IMR-90 (cell line): ENCODE results near the gene KRCC1. TPM values are rescaled to one million over a fixed set of nuclear protein-coding genes. Genes with fewer than 3 reads are reported as not detected.

Source experiments
- ATAC-seq: fragments of 200-7000 bp; cut with Tn5 transposase; 2 replicates; pipeline ENCODE4 v1.9.1; 2020; ENCODE audit warnings: low read depth, mild to moderate bottlenecking, moderate library complexity
- BruUV-seq: library from RNA; stranded (reverse); fragments of 400-500 nt; replicated peaks from 2 replicates; lab custom pipeline; 2021; lab: Mats Ljungman, UMichigan
- CTCF ChIA-PET: fragments of 300-600 bp; formaldehyde crosslinking; extraction: SDS; loops from one replicate; lab custom pipeline; 2021; ENCODE audit warnings: antibody characterized with exemption; lab: Yijun Ruan, JAX
- POLR2A ChIA-PET: fragments of 300-600 bp; sonication (Branson Sonifier 250); formaldehyde crosslinking; loops from one replicate; lab custom pipeline; 2022; ENCODE audit warnings: antibody characterized with exemption; ENCODE audit not compliant: unreplicated experiment; lab: Charles Lee
- DNase-seq: peaks from one replicate; pipeline ENCODE4 v3.0.0; 2013
- H2AFZ ChIP-seq: replicated peaks from 2 replicates; pipeline ENCODE3; 2013; ENCODE audit warnings: low read length, mild to moderate bottlenecking; ENCODE audit not compliant: poor library complexity
- H2AK5ac ChIP-seq: 2 replicates; pipeline ENCODE4 v1.6.1; 2013; ENCODE audit warnings: low read depth, low read length, inconsistent platforms
- H2AK9ac ChIP-seq: replicated peaks from 2 replicates; pipeline ENCODE3; 2013; ENCODE audit warnings: mild to moderate bottlenecking, low read depth, low read length, moderate library complexity; ENCODE audit not compliant: poor library complexity
- H2BK120ac ChIP-seq: 2 replicates; pipeline ENCODE4 v1.6.1; 2013; ENCODE audit warnings: low read depth, low read length, inconsistent platforms
- H2BK15ac ChIP-seq: 3 replicates; pipeline ENCODE4 v1.6.1; 2013; ENCODE audit warnings: low read depth, low read length, inconsistent platforms
- H2BK20ac ChIP-seq: 2 replicates; pipeline ENCODE4 v1.6.1; 2013; ENCODE audit warnings: low read depth, mild to moderate bottlenecking, inconsistent platforms, low read length, moderate library complexity
- H2BK5ac ChIP-seq: 2 replicates; pipeline ENCODE4 v1.6.1; 2013; ENCODE audit warnings: mild to moderate bottlenecking, low read depth, low read length, inconsistent platforms; ENCODE audit not compliant: poor library complexity, severe bottlenecking
- H3K14ac ChIP-seq: replicated peaks from 2 replicates; pipeline ENCODE4 v1.6.1; 2013; ENCODE audit warnings: low read depth, low read length, inconsistent platforms
- H3K18ac ChIP-seq: 2 replicates; pipeline ENCODE4 v1.6.1; 2013; ENCODE audit warnings: low read depth, low read length, control low read depth
- H3K23ac ChIP-seq: 2 replicates; pipeline ENCODE4 v1.6.1; 2013; ENCODE audit warnings: low read depth, low read length, inconsistent platforms
- H3K27ac ChIP-seq: 2 replicates; pipeline ENCODE4 v1.5.1; 2013; ENCODE audit warnings: mild to moderate bottlenecking, control low read depth, low read length; ENCODE audit not compliant: insufficient read depth
- H3K27me3 ChIP-seq: 2 replicates; pipeline ENCODE4 v1.6.1; 2013; ENCODE audit warnings: low read length; ENCODE audit not compliant: control insufficient read depth, insufficient read depth
- H3K36me3 ChIP-seq: 2 replicates; pipeline ENCODE4 v1.6.1; 2013; ENCODE audit warnings: low read length, mixed read lengths; ENCODE audit not compliant: control insufficient read depth, insufficient read depth
- H3K4ac ChIP-seq: 2 replicates; pipeline ENCODE4 v1.6.1; 2013; ENCODE audit warnings: low read depth, low read length, inconsistent platforms
- H3K4me1 ChIP-seq: 2 replicates; pipeline ENCODE4 v1.6.1; 2013; ENCODE audit warnings: low read length, mixed read lengths; ENCODE audit not compliant: control insufficient read depth, insufficient read depth
- H3K4me2 ChIP-seq: 2 replicates; pipeline ENCODE4 v1.6.1; 2013; ENCODE audit warnings: low read depth, mild to moderate bottlenecking, control low read depth, low read length, moderate library complexity
- H3K4me3 ChIP-seq: 2 replicates; pipeline ENCODE4 v1.5.1; 2013; ENCODE audit warnings: low read depth, mild to moderate bottlenecking, control low read depth, low read length, moderate library complexity; ENCODE audit not compliant: insufficient read depth
- H3K56ac ChIP-seq: 2 replicates; pipeline ENCODE4 v1.6.1; 2013; ENCODE audit warnings: low read length, inconsistent platforms; ENCODE audit not compliant: insufficient read depth; ENCODE audit errors: extremely low read depth
- H3K79me1 ChIP-seq, 2 experiments: 2 replicates each; pipeline ENCODE4 v1.6.1; 2013; ENCODE audit warnings: low read length in 2 of 2, inconsistent platforms in 1 of 2, low read depth in 1 of 2
- H3K9ac ChIP-seq: 2 replicates; pipeline ENCODE4 v1.6.1; 2013; ENCODE audit warnings: low read depth, low read length, control low read depth
- H3K9me1 ChIP-seq: 2 replicates; pipeline ENCODE4 v1.6.1; 2013; ENCODE audit warnings: low read length, inconsistent platforms; ENCODE audit not compliant: insufficient read depth
- H3K9me3 ChIP-seq: 2 replicates; pipeline ENCODE4 v1.6.1; 2013; ENCODE audit warnings: low read length; ENCODE audit not compliant: control insufficient read depth, insufficient read depth
- H4K20me1 ChIP-seq: 2 replicates; pipeline ENCODE4 v1.6.1; 2013; ENCODE audit warnings: low read length, inconsistent platforms; ENCODE audit not compliant: insufficient read depth
- H4K5ac ChIP-seq: 2 replicates; pipeline ENCODE4 v1.6.1; 2013; ENCODE audit warnings: mild to moderate bottlenecking, low read depth, low read length, control low read depth
- H4K8ac ChIP-seq, 2 experiments: 2 replicates each; pipeline ENCODE4 v1.6.1; 2013; ENCODE audit warnings: low read depth in 2 of 2, low read length in 2 of 2, control low read depth in 1 of 2, inconsistent platforms in 1 of 2
- H4K91ac ChIP-seq: 2 replicates; pipeline ENCODE4 v1.6.1; 2013; ENCODE audit warnings: low read depth, low read length, inconsistent platforms; ENCODE audit not compliant: insufficient read depth
- NFE2L2 ChIP-seq: fragments of 150-350 bp; IDR thresholded peaks from 2 replicates; pipeline ENCODE4 v1.6.1; 2016; ENCODE audit warnings: low read depth, mild to moderate bottlenecking, low read length
- RAD21 ChIP-seq: IDR thresholded peaks from 2 replicates; pipeline ENCODE4 v1.6.1; 2012; ENCODE audit warnings: low read length, improper control_type of control experiment
- RCOR1 ChIP-seq: IDR thresholded peaks from 2 replicates; pipeline ENCODE4 v1.6.1; 2012; ENCODE audit warnings: mild to moderate bottlenecking, low read length, improper control_type of control experiment; ENCODE audit not compliant: insufficient replicate concordance
- USF2 ChIP-seq: fragments of 150-350 bp; IDR thresholded peaks from 2 replicates; pipeline ENCODE4 v1.6.1; 2017; ENCODE audit warnings: mild to moderate bottlenecking, antibody characterized with exemption, low read length, low read depth
- WGBS, 2 experiments: methylation state at CpG; one replicate each; pipeline versions ENCODE4 v1.1.5 to v1.1.7; 2013; ENCODE audit warnings: missing lambda C conversion rate in 2 of 2; ENCODE audit not compliant: insufficient read length in 1 of 2; ENCODE audit errors: extremely low coverage in 2 of 2; 5-methylcytosine and 5-hydroxymethylcytosine counted together
- dilution Hi-C: fragments of 300-500 bp; cut with HindIII; formaldehyde crosslinking; loops from one replicate; pipeline ENCODE4 v1.14.3; 2018; ENCODE audit warnings: low sequenced_read_pairs; ENCODE audit not compliant: unreplicated experiment
- in situ Hi-C: fragments of 300-500 bp; cut with MboI; formaldehyde crosslinking; loops from 3 replicates; pipeline ENCODE4 v1.14.3; 2019; ENCODE audit warnings: low sequenced_read_pairs, inconsistent platforms, mixed read lengths
- intact Hi-C: fragments of 100-400 bp; cut with micrococcal nuclease; formaldehyde crosslinking; loops from 2 replicates; pipeline ENCODE4 v1.10.0; 2022
- polyA plus RNA-seq, 3 experiments: library from polyadenylated mRNA; depleted of rRNA; stranded (reverse); fragments of >200 nt; gene quantifications; 2 replicates each; pipeline ENCODE4 v1.2.3, GENCODE V29; 2012; ENCODE audit warnings: low replicate concordance in 1 of 3
- total RNA-seq: library from RNA; depleted of rRNA; stranded (reverse); fragments of >200 nt; gene quantifications from 2 replicates; pipeline ENCODE4 v1.2.3, GENCODE V29; 2012

The KRCC1 gene
- total and polyA plus RNA-seq, 2 of the 4 experiments (the other 2 are of a cell fraction) = 14.3 to 16.5 TPM

- Histone ChIP-seq H4K5ac (no peak overlapping the region), H3K27me3 (peaks cover 21% of the 10 kb centered on the region), H2BK20ac (no peak overlapping the region), H3K36me3 (no peaks in the 10 kb centered on the region), H3K79me1 (no peaks in the 10 kb centered on the region), H2AK9ac (no peak overlapping the region), H2BK120ac (no peak overlapping the region), H2BK15ac (no peak overlapping the region), H4K91ac (no peak overlapping the region), H3K27ac (no peak overlapping the region), H2BK5ac (no peak overlapping the region), H3K9me1 (no peaks in the 10 kb centered on the region), H2AFZ (no peak overlapping the region), H3K4me2 (no peak overlapping the region), H4K20me1 (no peaks in the 10 kb centered on the region), H3K14ac (no peak overlapping the region), H3K4ac (no peak overlapping the region), H2AK5ac (no peak overlapping the region), H3K4me1 (no peaks in the 10 kb centered on the region), H3K56ac (no peak overlapping the region), H3K9ac (no peak overlapping the region), H3K9me3 (no peaks in the 10 kb centered on the region), H3K18ac (no peak overlapping the region), H3K23ac (no peak overlapping the region), H4K8ac (no peak overlapping the region), H3K4me3 (no peak overlapping the region)
- no TSS peak for BruUV-seq
- WGBS, 2 experiments = no CpG with 5 or more reads among the region's 1 CpG
- no peak for ATAC-seq
- ChIA-PET CTCF (no interaction called here), POLR2A (no interaction called here)
- TF ChIP-seq NFE2L2 = no peak
- TF ChIP-seq RAD21 = no peak
- TF ChIP-seq USF2 = no peak
- no peak for TF ChIP-seq RCOR1
- intact Hi-C loops = no loop called here
- in situ Hi-C loops = no loop called here
- dilution Hi-C loops = no loop called here
- DNase-seq = no peak
Measured at GRCh38 chr2:88082781-88083180, 27.2 kb upstream of the KRCC1 start.
